IPS-NIHi7 (cell line): ENCODE data around the gene ITGAL.
"Not testable (repeated sequence)": the region's sequence is repeated elsewhere in the genome, so short reads cannot be mapped to it uniquely, and the experiment has no call there.

Experiments used
- DNase-seq: peaks from one replicate; pipeline ENCODE4 v3.0.0; 2012; ENCODE audit warnings: mixed read lengths; ENCODE audit errors: extremely low spot score

ITGAL gene

DNA sequence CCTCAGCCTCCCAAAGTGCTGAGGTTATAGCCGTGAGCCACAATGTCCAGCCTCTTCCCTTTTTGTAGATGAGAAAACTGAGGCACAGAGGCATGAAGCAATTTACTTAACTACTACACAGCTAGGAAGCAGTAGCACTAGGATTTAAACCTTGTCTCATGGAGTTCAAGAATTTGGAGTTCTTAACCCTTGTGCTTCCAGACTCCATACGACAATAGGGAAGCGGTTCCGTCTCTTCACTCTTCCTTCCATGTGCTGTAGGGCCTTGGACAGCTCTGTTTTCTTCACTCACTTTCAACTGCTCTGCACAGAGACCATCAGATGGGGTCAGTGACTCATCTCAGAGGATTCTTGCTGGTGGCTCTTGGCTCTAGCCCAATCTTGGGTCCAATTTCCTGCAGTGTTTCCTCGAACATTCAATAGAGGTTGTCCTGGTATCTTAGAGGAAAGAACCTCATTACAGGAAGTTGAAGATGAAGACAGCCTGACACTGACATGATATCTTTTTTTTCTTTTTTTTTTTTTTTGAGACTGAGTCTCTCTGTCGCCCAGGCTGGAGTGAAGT is 19.3 kb downstream of the ITGAL start:
- DNase-seq = no peak

DNA sequence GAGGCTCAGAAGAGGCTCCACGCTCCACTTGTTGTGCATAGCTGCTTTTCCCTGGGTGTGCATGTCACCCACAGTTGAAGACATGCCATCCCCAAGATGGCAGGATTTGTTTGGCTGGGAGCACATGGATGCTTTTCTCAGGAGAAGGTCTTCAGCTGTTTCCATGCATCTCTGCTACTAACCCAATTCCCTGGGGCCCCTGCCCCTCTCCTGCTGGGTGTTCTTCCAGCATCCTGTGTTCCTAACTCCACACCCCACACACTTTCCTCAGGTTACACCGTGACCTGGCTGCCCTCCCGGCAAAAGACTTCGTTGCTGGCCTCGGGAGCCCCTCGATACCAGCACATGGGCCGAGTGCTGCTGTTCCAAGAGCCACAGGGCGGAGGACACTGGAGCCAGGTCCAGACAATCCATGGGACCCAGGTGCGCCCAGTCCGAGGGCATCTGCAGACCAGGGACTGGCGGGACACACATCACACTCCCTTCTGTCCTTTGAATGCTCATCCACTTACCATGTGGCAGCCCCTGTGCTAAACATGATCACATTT is 21.5 kb downstream of the ITGAL start:
- DNase-seq = no peak

DNA sequence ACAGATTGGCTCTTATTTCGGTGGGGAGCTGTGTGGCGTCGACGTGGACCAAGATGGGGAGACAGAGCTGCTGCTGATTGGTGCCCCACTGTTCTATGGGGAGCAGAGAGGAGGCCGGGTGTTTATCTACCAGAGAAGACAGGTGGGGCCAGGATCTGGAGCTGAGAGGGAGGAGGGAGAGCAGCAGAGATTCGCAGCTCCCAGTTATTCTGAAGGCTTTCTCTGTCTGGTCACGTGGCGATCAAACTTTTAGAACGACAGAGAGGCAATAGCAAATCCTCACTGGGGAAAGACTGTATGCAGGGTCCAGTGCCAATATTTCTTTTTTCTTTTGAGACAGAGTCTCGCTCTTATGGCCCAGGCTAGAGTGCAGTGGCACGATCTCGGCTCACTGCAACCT is 22.2 kb downstream of the ITGAL start:
- no peak for DNase-seq

DNA sequence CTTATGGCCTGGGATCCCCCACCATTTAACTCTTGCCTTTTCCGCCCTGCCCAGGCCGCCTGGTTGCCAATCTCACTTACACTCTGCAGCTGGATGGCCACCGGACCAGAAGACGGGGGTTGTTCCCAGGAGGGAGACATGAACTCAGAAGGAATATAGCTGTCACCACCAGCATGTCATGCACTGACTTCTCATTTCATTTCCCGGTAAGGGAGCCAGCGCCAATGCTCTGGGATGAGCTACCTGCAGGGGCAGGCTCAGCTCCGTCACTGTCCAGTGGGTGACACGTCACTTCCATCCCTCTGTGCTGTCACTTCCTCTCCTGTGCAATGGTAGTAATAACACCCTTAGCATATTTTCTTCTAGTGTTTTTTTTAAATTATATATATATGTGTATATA is 26.7 kb downstream of the ITGAL start:
- DNase-seq = no peak

DNA sequence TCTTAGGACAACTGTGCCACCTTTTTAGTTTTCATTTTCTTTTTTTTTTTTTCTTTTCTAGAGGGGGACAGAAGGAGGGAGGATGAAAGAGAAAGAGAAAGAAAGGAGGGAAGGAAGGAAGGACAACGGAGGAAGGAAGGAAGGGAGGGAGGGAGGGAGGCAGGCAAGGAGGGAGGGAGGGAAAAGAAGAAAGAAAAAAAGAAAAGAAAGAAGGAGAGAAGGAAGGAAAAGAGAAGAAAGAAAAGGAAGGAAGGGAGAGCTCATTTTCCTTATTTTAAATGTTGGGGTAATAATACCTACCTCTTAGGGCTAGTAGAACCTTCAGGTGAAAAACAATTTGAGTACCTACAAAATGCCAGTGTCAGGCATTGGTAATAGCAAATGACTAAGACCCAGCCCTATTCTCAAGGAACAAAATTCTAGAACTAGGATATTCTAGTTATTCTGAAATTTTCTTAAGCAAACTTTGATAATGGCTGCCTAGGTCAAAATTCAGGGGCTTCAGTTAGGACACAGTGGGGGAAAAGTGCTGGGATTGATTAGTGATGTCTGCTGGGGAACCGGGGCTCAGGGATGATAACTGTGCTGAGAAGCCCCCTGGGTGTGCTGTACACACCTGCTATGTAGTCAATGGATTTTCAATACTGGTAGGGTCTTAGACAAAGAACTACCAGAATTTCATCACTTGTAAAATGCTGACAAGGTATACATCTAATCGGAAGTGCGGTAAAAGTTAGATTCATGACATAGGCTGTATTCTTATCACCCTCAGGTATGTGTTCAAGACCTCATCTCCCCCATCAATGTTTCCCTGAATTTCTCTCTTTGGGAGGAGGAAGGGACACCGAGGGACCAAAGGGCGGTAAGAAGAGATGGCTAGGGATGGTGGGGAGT is 31.1 kb downstream of the ITGAL start:
- DNase-seq = no peak

DNA sequence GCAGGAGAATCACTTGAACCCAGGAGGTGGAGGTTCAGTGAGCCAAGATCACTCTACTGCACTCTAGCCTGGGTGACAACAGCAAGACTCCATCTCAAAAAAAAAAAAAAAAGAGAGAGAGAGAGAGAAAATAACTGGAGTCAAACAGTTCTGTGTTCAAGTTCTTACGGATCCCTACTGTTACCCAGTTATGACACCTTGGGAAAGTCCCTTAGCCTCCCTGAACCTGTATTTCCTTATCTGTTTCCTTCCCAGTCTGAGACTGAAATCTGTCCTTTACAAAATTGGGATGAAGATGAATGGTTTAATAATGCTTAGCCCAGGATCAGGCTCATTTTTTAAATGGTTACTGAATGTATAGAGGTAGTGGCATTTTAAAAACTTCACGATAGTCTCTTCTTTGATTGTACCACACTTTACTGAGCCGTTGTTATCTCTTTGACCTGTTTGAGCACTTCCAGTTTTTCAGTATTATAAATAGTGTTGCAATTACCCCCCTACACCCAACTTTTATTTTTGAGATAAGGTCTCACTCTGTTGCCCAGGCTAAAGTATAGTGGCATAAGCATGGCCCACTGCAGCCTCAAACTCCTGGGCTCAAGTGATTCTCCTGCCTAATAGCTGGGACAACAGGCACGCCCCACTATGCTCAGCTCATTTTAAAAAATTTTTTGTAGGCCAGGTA is 36.7 kb downstream of the ITGAL start:
- no peak for DNase-seq

GRCh38 chr16:30510376-30510938 is 37.9 kb downstream of the ITGAL start:
- DNase-seq = no peak

DNA sequence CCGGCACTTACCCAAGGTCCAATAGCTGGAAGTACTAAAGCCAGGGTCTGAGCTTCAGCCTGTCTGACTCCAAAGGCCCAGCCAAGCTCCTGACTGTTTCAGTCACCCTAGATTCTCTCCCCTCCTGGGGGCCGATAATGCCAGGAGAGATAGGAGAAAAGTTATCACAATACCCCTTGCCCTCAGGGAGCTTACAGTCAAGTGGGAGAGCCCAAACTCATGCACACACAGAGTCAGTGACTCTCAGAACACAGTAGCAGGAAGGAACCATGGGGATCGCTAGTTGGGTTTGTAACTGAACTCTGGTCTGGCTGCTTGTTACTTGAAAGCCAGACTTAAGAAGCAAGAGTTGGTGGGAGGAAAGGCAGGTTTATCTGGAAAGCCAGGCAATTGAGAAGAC is 39.0 kb downstream of the ITGAL start:
- no peak for DNase-seq

- DNase-seq = no peak
Measured at GRCh38 chr16:30515275-30515674, 42.7 kb downstream of the ITGAL start.

DNA sequence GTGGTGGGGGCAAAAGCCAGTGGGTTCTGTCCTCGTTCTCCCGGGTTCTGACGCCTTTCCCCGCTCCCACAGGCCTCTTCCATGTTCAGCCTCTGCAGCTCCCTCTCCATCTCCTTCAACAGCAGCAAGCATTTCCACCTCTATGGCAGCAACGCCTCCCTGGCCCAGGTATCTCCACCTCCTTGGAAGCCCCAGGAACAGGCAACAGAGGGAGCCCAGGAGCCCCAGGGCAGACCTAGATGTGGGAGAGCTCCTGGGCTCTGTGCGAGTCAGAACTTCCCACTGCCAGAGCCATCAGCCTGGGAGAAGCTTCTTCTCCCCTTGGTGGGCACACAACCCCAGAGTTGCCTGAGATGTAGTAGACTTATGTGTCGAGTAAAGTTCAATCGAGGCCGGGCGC is 46.0 kb downstream of the ITGAL start:
- DNase-seq = no peak

DNA sequence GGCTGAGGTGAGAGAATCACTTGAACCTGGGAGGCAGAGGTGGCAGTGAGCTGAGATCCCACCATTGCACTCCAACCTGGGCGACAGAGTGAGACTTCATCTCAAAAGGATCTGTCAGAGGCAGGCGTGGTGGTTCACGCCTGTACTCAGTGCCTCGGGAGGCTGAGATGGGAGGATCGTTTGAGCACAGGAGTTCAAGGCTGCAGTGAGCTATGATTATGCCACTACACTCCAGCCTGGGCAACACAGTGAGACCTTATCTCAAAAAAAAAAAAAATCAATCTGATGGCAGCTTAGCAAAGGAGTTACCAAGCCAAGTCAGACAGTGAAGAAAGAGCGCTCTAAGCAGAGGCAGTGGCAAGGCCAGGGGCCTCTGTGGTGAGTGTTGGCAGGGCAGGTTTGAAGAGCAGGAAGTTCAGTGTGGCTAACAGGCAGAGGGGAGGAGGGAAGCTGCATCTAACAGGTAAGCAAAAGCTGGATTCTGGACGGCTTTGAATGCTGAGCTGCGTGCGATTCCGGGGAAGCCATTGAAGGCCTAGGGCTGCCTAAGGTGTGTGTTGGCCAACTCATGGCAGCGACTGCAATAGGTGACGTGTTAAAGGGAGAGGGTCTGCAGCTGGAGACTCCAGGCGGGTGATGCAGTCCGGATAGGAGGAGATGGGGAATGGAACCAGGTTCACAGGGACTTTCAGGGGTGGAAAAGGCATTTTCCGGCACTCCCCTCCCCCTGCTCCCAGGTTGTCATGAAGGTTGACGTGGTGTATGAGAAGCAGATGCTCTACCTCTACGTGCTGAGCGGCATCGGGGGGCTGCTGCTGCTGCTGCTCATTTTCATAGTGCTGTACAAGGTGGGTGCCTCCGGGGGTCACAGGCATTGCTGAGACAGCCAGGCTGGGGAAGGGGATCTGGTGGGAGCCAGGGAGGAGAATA is 46.8 kb downstream of the ITGAL start:
- no peak for DNase-seq

GRCh38 chr16:30521476-30521872 is 48.9 kb downstream of the ITGAL start:
- DNase-seq = no peak

GRCh38 chr16:30521873-30522641 is 49.5 kb downstream of the ITGAL start:
- DNase-seq = no peak

DNA sequence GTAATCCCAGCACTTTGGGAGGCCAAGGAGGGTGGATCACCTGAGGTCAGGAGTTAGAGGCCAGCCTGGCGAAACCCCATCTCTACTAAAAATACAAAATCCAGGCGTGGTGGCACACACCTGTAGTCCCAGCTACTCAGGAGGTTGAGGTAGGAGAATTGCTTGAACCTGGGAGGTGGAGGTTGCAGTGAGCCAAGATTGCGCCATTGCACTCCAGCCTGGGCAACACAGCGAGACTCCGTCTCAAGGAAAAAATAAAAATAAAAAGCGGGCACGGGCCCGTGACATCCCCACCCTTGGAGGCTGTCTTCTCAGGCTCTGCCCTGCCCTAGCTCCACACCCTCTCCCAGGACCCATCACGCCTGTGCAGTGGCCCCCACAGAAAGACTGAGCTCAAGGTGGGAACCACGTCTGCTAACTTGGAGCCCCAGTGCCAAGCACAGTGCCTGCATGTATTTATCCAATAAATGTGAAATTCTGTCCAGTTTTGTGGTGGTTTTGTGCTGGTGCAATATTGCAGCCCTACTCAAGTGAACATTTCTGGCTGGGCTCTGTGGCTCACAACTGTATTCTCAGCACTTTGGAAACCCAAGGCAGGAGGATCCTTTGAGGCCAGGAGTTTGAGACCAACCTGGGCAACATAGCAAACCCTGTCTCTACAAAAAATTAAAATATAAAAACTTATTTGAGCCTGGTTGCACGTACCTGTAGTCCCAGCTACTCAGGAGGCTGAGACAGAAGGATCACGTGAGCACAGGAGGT is 50.3 kb downstream of the ITGAL start:
- not testable (repeated sequence) for DNase-seq

DNA sequence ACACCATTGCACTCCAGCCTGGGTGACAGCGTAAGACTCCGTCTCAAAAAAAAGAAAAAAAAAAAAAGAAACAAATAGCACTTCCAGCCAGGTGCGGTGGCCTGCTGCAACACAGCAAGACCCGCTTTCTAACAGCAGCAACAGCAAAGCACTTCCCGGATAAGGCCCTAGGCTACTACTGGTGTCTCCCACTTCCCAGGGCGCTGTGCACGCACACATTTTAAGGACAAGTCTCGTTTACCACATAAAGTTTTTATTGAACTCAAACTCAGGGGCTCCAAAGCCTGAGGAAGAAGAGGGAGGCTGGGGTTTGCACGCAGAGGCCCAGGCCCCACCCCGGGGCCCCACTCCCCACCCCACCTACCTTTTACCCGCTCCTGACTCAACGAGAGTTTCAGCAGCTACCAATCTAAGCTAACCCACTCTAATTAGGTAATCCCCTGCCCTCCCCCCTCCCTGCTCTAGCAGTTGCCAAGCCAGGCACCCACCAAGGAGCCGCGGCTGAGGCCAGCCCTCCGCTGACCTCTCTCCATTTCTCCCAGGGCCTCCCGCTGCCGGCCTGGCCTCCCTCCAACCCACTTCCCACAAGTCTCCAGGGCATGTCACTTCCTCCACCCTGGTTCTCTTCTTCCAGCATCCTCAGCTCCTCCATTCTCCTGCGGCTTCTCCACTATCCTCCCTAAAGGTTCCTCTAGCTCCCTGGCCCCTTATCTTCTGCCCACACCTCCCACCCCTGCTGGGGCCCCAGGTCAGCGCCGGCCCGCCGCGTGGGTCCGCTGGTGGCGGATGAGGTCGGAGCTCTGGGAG is 51.4 kb downstream of the ITGAL start:
- DNase-seq = no peak

GRCh38 chr16:30524575-30525568 is 52.3 kb downstream of the ITGAL start:
- DNase-seq = no peak

DNA sequence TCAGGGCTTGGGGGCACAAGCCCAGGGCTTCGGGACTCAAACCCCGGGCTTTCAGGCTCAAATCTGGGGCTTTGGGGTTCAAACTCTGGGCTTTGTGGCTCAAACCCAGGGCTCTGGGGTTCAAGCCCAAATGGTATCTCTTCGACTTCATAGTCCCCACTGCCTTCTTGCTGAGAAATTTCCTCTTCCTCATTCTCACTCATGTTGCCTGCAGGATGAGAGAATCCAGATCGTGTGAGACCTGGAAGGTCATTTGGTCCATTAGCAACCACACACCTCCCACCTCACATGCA is 53.2 kb downstream of the ITGAL start:
- DNase-seq = no peak
